GM21529 (cell line): ENCODE measurements around the gene IFNA14.
"Not testable (repeated sequence)": the region's sequence is repeated elsewhere in the genome, so short reads cannot be mapped to it uniquely, and the experiment has no call there.

ENCODE experiments used
- ATAC-seq: cut with Tn5 transposase; IDR thresholded peaks from one replicate; pipeline ENCODE4 v1.9.1; 2021; ENCODE audit not compliant: unreplicated experiment

Gene IFNA14

GRCh38 chr9:21239911-21240310 lies at the start of gene IFNA14:
Gene IFNA14, minus strand, starts transcription at chr9:21240005. Its CDS starts 70 bp downstream, at chr9:21239935.
- ATAC-seq = no peak

GRCh38 chr9:21287280-21287679 lies 47.5 kb upstream of the IFNA14 start:
- ATAC-seq = no peak

- no peak for ATAC-seq
Observed at GRCh38 chr9:21286659-21287058, 46.9 kb upstream of the IFNA14 start.

- no peak for ATAC-seq
Observed at GRCh38 chr9:21286099-21286498, 46.3 kb upstream of the IFNA14 start.

- no peak for ATAC-seq
Observed at GRCh38 chr9:21281275-21281674, 41.5 kb upstream of the IFNA14 start.

- ATAC-seq = no peak
Observed at GRCh38 chr9:21268347-21268657, 28.5 kb upstream of the IFNA14 start.

GRCh38 chr9:21267485-21268346 lies 27.9 kb upstream of the IFNA14 start:
- ATAC-seq = peak; percentile 64

GRCh38 chr9:21266733-21267484 lies 27.1 kb upstream of the IFNA14 start:
- peak; percentile 39 for ATAC-seq

GRCh38 chr9:21265421-21266189 lies 25.8 kb upstream of the IFNA14 start:
- peak; percentile 46 for ATAC-seq

- no peak for ATAC-seq
Observed at GRCh38 chr9:21255538-21256212, 15.9 kb upstream of the IFNA14 start.

- peak; percentile 84 for ATAC-seq
Observed at GRCh38 chr9:21252721-21253547, 13.1 kb upstream of the IFNA14 start.

GRCh38 chr9:21251638-21252037 lies 11.8 kb upstream of the IFNA14 start:
- no peak for ATAC-seq

- ATAC-seq = no peak
Observed at GRCh38 chr9:21251190-21251589, 11.4 kb upstream of the IFNA14 start.

GRCh38 chr9:21244836-21245235 lies 5.0 kb upstream of the IFNA14 start:
- ATAC-seq = no peak

- not testable (repeated sequence) for ATAC-seq
Observed at GRCh38 chr9:21236360-21236714, 3.5 kb downstream of the IFNA14 start.

- ATAC-seq = peak; percentile 80
Observed at GRCh38 chr9:21235468-21236359, 4.1 kb downstream of the IFNA14 start.

- no peak for ATAC-seq
Observed at GRCh38 chr9:21234153-21234687, 5.6 kb downstream of the IFNA14 start.

GRCh38 chr9:21233258-21233657 lies 6.5 kb downstream of the IFNA14 start:
- ATAC-seq = no peak

GRCh38 chr9:21228122-21228521 lies 11.7 kb downstream of the IFNA14 start, which contains the start of gene IFNA17:
Gene IFNA17, minus strand, starts transcription at chr9:21228222. Its CDS starts 49 bp downstream, at chr9:21228173.
- no peak for ATAC-seq
